Lower leg skin (tissue), 3 donors: ENCODE data around the gene LRP1B.

Source experiments
- POLR2A ChIP-seq, 2 donors: fragments of 450-650 bp; IDR thresholded peaks; one replicate each; pipeline ENCODE4 v1.6.1; 2016 to 2017; ENCODE audit warnings: antibody characterized with exemption in 2 of 2, mild to moderate bottlenecking in 1 of 2, moderate library complexity in 1 of 2
- TF ChIP-seq, protein P1 (sequence below), 3 donors: fragments of 450-650 bp; IDR thresholded peaks; one replicate each; pipeline ENCODE4 v1.5.1; 2016; ENCODE audit warnings: antibody characterized with exemption in 3 of 3, mild to moderate bottlenecking in 3 of 3, moderate library complexity in 2 of 3

- TF ChIP-seq, protein P1, sequence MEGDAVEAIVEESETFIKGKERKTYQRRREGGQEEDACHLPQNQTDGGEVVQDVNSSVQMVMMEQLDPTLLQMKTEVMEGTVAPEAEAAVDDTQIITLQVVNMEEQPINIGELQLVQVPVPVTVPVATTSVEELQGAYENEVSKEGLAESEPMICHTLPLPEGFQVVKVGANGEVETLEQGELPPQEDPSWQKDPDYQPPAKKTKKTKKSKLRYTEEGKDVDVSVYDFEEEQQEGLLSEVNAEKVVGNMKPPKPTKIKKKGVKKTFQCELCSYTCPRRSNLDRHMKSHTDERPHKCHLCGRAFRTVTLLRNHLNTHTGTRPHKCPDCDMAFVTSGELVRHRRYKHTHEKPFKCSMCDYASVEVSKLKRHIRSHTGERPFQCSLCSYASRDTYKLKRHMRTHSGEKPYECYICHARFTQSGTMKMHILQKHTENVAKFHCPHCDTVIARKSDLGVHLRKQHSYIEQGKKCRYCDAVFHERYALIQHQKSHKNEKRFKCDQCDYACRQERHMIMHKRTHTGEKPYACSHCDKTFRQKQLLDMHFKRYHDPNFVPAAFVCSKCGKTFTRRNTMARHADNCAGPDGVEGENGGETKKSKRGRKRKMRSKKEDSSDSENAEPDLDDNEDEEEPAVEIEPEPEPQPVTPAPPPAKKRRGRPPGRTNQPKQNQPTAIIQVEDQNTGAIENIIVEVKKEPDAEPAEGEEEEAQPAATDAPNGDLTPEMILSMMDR (IDR thresholded peaks at IDR 0.05), result no peak
- no peak for TF ChIP-seq POLR2A (IDR thresholded peaks at IDR 0.05)
Observed at GRCh38 chr2:141524777-141525176, 606.0 kb downstream of the LRP1B start.
